Activated CD4-positive, alpha-beta T cell treated with anti-CD3 and anti-CD28 coated beads for 4 hours (primary cell): ENCODE data around the gene TSNAX.
A peak's percentile ranks its signal among the peaks of the same experiment; 100 is the strongest.

Source experiments
- DNase-seq, 2 donors: peaks; one replicate each; pipeline ENCODE4 v3.0.0-alpha.2; 2020

TSNAX gene

GRCh38 chr1:231519166-231519565 lies 9.3 kb upstream of the TSNAX start:
- no peak for DNase-seq

GRCh38 chr1:231522038-231522437 lies 6.4 kb upstream of the TSNAX start:
- no peak for DNase-seq

DNA sequence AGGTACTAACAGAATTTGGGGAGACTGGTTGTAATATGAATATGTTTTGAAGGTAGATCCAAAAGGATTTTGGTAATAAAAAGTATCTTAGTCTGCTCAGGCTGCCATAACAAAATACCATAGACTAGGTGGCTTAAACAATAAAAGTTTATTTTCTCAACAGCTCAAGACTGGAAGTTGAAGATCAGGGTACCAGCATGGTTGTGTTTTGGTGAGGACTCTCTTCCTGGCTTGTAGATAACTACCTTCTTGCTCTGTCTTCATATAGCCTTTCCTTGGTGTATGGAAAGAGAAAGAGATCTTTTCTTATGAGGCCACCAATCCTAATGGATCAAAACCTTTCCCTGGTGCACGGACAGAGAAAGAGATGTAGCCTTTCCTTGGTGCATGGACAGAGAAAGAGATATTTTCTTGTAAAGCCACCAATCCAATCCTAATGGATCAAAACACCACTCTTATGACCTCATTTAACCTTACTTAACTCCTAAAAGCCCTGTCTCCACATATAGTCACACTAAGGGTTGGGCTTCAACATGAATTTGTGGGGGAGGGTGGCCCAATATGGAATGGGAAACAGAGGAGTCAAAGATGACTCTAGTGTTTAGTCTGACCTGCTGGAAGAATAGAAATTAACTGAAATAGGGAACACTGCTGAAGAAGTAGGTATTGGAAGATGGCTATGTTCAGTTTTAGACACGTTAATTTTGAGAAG lies 5.4 kb upstream of the TSNAX start:
- DNase-seq: no peak

- DNase-seq: no peak
Observed at GRCh38 chr1:231523816-231524215, 4.7 kb upstream of the TSNAX start.

GRCh38 chr1:231526536-231526935 lies 1.9 kb upstream of the TSNAX start:
- no peak for DNase-seq

GRCh38 chr1:231527586-231528171 lies 790 bp upstream of the TSNAX start:
- DNase-seq: no peak

DNA sequence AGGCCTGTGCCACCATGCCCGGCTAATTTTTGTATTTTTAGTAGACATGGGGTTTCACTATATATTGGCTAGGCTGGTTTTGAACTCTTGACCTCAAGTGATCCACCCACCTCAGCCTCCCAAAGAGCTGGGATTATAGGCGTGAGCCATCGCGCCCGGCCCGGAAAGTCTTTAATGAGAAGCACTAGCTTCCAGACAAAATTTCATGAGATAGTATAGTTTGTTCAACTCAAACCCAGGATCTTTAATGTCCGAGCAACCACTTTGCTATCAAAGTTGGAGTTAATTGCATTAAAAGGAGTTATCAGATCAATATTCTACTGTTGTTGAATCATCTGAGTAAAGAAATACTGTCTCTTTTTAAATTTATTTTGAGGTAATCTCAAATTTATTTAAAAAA lies 4.8 kb downstream of the TSNAX start:
- no peak for DNase-seq

- DNase-seq: no peak
Observed at GRCh38 chr1:231534703-231535159, 6.3 kb downstream of the TSNAX start.

GRCh38 chr1:231536099-231536498 lies 7.6 kb downstream of the TSNAX start:
- DNase-seq: no peak

- no peak for DNase-seq
Observed at GRCh38 chr1:231540847-231541246, 12.4 kb downstream of the TSNAX start.

DNA sequence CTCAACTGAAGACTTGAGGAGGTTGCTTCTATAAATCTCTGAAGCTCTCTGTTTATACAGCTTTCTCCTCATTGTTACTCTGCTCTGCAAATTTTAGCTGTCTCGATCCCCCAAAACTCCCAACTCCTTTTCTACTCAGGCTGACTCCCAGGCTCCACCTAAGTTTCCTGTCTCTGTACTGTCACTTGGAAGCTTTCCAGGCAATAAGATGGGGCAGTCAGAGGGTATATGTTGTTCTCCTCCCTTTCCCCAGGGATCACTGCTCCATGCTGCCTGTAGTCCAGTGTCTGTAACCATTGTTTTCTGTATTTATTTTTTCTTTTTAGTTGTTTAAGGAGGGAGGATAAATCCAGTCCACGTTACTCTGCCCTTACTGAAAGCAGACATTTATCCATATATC lies 13.4 kb downstream of the TSNAX start:
- DNase-seq: no peak

GRCh38 chr1:231544943-231545592 lies 16.6 kb downstream of the TSNAX start:
- DNase-seq: no peak

DNA sequence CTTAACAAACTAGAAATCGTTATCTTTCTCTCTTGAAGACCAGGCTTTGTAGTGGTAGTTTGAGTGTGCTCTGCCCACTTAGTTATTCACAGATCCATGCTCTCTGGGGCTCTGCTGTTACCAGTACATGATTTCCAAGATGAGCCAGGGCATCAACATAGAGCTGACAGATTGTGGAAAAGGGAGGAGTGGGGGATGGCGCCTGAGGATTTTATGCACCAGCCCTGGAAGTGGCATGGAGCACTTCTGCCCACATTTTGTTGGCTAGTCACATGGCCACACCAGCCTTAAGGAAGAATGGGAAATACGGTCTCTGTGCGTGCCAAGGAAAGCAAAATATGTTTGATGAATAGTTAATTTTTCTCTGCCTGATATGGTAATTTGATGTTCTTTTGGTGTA lies 18.2 kb downstream of the TSNAX start:
- no peak for DNase-seq

DNA sequence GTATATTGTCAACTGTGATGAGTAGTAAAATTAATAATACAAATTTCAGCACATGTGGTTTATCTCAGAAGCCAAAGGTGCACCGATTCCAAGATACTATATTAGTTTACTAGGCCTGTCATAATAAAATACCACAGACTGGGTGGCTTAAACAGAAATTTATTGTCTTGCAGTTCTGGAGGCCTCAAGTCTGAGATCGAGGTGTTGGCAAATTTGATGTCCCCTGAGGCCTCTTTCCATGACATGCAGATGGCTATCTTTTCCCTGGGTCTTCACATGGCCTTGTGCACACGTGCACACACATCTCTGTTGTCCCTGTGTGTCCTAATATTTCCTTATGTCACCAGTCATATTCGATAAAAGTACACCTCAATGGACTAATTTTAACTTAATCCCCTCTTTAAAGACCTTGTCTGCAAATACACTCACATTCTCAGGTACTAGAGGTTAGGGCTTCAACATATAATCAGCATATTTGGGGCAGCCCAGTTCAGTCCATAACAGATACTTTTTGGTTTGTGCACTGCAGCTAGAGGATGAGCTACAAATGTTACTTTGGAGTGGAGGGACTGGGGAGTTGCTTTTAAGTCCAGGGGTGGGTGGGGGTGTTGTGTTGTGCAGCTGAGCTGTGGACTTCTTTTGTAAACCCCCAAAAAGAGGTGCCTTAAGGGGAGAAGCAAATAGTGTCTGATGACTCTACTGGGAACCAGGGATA lies 21.4 kb downstream of the TSNAX start:
- DNase-seq: no peak

DNA sequence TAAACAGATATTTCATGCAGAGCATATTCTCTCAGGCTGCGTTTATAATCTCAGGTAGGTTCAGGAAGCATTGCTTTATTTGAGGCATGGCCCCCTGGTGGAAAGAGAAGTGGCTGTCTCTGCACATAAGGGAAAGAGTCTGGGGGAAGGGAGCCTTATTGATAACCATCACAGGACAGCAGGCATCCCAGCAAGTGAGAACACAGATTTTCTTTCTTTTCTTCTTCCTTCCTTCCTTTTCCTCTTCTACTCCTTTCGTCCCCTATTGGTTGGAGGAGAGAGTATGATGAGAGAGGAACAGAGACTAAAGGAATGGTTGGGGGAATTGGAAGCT lies 21.9 kb downstream of the TSNAX start:
- peak; percentile 18 to 23 for DNase-seq

DNA sequence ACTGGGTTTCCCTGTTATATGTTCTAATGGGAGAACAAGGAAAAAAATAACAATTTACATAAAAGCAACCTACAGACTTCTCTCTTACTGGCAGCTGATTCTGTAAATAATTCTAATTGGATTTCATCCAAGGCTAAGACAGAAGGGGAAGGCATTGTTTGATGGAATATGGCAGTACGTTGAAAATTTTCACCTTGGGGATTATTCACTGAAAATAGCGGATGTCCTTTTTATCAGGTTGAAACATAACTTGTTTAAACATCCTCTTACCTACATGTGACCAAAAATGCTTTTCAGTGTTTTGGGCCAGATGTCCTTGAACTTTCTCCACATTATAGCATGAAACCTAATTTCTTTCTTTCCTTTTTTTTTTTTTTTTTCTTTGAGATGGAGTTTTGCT lies 24.9 kb downstream of the TSNAX start:
- no peak for DNase-seq

GRCh38 chr1:231554969-231555368 lies 26.5 kb downstream of the TSNAX start:
- DNase-seq: no peak

DNA sequence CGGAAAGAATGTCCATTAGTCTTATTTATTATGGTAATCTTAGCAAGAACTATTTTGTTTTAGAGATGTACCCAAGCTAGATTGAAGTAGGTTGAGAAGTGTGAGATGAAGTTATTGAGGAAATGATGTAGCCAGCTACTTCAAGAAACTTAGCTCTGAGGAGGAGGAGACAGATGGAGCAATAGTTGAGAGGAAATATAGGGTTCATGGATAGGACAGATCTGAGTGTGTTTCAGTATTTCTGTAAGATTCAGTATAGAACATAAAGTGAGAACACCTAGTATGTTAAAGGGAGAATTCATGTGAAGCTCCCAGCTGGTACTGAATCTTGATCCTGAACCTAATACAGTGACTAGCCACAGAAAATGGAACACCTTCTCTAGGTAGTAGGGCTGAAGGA lies 28.9 kb downstream of the TSNAX start:
- DNase-seq: no peak

GRCh38 chr1:231557898-231558707 lies 29.6 kb downstream of the TSNAX start:
- no peak for DNase-seq

GRCh38 chr1:231558708-231559185 lies 30.3 kb downstream of the TSNAX start:
- DNase-seq: no peak

GRCh38 chr1:231561647-231562383 lies 33.3 kb downstream of the TSNAX start:
- no peak for DNase-seq

GRCh38 chr1:231563247-231563646 lies 34.8 kb downstream of the TSNAX start:
- DNase-seq: no peak
